MCF 10A (cell line): Measurements from ENCODE around the gene TYW1. TPM values are rescaled to one million over a fixed set of nuclear protein-coding genes. Genes with fewer than 3 reads are reported as not detected.
"Not testable (repeated sequence)": the region's sequence is repeated elsewhere in the genome, so short reads cannot be mapped to it uniquely, and the experiment has no call there.

Source experiments
- BruUV-seq: library from RNA; stranded (reverse); fragments of 400-500 nt; replicated peaks from 2 replicates; lab custom pipeline; 2021; lab: Mats Ljungman, UMichigan
- CTCF ChIA-PET: fragments of 300-600 bp; sonication (Branson Sonifier 250); formaldehyde crosslinking; extraction: SDS; loops from one replicate; lab custom pipeline; 2021; ENCODE audit warnings: antibody characterized with exemption, inconsistent platforms; lab: Yijun Ruan, JAX
- POLR2A ChIA-PET: fragments of 300-600, 350-650 bp; sonication (Branson Sonifier 250); formaldehyde crosslinking; extraction: SDS; loops from one replicate; lab custom pipeline; 2020; ENCODE audit warnings: antibody characterized with exemption, inconsistent platforms; lab: Yijun Ruan, JAX
- DNase-seq: peaks from one replicate; pipeline ENCODE4 v3.0.0-alpha.2; 2018; ENCODE audit not compliant: unreplicated experiment
- H3K27ac Mint-ChIP-seq: one replicate; pipeline ENCODE4 v1.8.0; 2022; ENCODE audit warnings: mild to moderate bottlenecking, low read depth, mixed read lengths; ENCODE audit not compliant: unreplicated experiment
- H3K27me3 Mint-ChIP-seq: one replicate; pipeline ENCODE4 v1.8.0; 2022; ENCODE audit warnings: mixed read lengths; ENCODE audit not compliant: insufficient read depth, unreplicated experiment
- H3K36me3 Mint-ChIP-seq: one replicate; pipeline ENCODE4 v1.8.0; 2022; ENCODE audit warnings: mild to moderate bottlenecking, moderate library complexity, mixed read lengths; ENCODE audit not compliant: insufficient read depth, unreplicated experiment
- H3K4me1 Mint-ChIP-seq: one replicate; pipeline ENCODE4 v1.8.0; 2022; ENCODE audit warnings: mixed read lengths; ENCODE audit not compliant: insufficient read depth, unreplicated experiment
- H3K4me3 Mint-ChIP-seq: one replicate; pipeline ENCODE4 v1.8.0; 2022; ENCODE audit warnings: mild to moderate bottlenecking, moderate library complexity, mixed read lengths; ENCODE audit not compliant: unreplicated experiment
- H3K9me3 Mint-ChIP-seq: one replicate; pipeline ENCODE4 v1.8.0; 2022; ENCODE audit warnings: mixed read lengths; ENCODE audit not compliant: unreplicated experiment
- intact Hi-C: fragments of 100-400 bp; cut with micrococcal nuclease; formaldehyde crosslinking; loops from 2 replicates; pipeline ENCODE4 v1.14.1; 2022
- total RNA-seq: library from RNA; stranded (reverse); gene quantifications from 2 replicates; pipeline ENCODE4 v1.2.3, GENCODE V29; 2022
- TF ChIP-seq, protein P1 (sequence below): fragments of 200-600 bp; IDR thresholded peaks from one replicate; pipeline ENCODE4 v1.8.0; 2022; ENCODE audit warnings: antibody characterized with exemption, mild to moderate bottlenecking; ENCODE audit not compliant: unreplicated experiment

TYW1 gene
- total RNA-seq, 1 experiment from 2014 or later, result 19.2 TPM

DNA sequence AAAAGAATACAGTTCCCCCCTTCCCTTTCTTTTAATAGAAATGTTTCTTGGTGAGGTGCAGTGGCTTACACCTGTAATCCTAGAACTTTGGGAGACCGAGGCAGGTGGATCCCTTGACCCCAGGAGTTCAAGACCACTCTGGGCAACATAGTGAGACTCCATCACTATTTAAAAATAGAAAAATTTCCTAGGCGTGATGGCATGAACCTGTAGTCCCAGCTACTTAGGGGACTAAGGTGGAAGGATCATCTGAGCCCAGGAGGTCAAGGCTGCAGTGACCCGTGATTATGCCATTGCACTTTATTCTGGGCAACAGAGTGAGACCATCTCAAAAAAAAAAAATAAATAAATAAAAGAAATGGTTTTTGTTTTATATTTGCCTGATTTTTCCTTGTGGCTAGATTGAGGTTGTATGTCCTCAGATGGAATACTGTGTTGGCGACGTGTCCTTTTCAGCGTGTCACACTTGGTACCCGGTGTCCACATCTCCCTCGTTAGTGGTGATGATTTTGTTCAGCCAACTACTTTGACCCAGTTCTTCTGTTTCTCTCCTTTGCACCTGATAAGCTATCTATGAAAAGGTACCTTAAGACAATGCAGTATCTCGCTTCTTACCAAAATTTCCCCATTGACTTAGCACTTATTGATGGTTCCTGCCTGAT is 202.4 kb downstream of the TYW1 start:
- H3K27me3 Mint-ChIP-seq, H3K36me3 Mint-ChIP-seq, POLR2A ChIA-PET, H3K9me3 Mint-ChIP-seq, H3K4me3 Mint-ChIP-seq, H3K27ac Mint-ChIP-seq, H3K4me1 Mint-ChIP-seq, intact Hi-C loops, DNase-seq, CTCF ChIA-PET, BruUV-seq: not testable (repeated sequence)

- H3K36me3 Mint-ChIP-seq, intact Hi-C loops, DNase-seq, BruUV-seq, H3K27me3 Mint-ChIP-seq, H3K9me3 Mint-ChIP-seq, H3K4me1 Mint-ChIP-seq, H3K27ac Mint-ChIP-seq, H3K4me3 Mint-ChIP-seq, POLR2A ChIA-PET, CTCF ChIA-PET: not testable (repeated sequence)
Measured at GRCh38 chr7:67205772-67206171, 209.1 kb downstream of the TYW1 start.

DNA sequence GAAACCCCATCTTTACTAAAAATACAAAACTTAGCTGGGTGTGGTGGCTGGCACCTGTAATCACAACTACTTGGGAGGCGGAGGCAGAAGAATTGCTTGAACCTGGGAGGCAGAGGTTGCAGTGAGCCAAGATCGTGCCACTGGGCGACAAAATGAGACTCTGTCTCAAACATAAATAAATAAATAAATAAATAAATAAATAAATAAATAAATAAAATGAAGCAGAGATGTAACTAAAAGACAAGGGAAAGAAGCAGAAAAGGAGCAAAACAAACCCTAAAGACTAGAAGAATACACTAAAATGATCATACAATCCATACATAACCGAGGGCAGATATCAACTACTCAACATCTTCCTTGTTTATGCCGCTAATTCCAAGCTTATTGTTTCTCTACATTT is 209.8 kb downstream of the TYW1 start:
- no peaks in the 10 kb centered on the region for H3K36me3 Mint-ChIP-seq
- intact Hi-C loops, result no loop called here
- CTCF ChIA-PET, result interaction anchor here (0.6 kb wide), 1 partner anchor 685 kb away, joined by 3 read pairs; no protein-coding TSS in a partner anchor
- no peak overlapping the region for H3K4me3 Mint-ChIP-seq
- H3K9me3 Mint-ChIP-seq, result peaks cover 9% of the 10 kb centered on the region
- POLR2A ChIA-PET, result no interaction called here
- H3K27me3 Mint-ChIP-seq, result no peaks in the 10 kb centered on the region
- no TSS peak for BruUV-seq
- H3K27ac Mint-ChIP-seq, result no peak overlapping the region
- no peak for DNase-seq
- H3K4me1 Mint-ChIP-seq, result no peaks in the 10 kb centered on the region
- TF ChIP-seq, protein P1, sequence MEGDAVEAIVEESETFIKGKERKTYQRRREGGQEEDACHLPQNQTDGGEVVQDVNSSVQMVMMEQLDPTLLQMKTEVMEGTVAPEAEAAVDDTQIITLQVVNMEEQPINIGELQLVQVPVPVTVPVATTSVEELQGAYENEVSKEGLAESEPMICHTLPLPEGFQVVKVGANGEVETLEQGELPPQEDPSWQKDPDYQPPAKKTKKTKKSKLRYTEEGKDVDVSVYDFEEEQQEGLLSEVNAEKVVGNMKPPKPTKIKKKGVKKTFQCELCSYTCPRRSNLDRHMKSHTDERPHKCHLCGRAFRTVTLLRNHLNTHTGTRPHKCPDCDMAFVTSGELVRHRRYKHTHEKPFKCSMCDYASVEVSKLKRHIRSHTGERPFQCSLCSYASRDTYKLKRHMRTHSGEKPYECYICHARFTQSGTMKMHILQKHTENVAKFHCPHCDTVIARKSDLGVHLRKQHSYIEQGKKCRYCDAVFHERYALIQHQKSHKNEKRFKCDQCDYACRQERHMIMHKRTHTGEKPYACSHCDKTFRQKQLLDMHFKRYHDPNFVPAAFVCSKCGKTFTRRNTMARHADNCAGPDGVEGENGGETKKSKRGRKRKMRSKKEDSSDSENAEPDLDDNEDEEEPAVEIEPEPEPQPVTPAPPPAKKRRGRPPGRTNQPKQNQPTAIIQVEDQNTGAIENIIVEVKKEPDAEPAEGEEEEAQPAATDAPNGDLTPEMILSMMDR, result no peak

- DNase-seq, POLR2A ChIA-PET, intact Hi-C loops, H3K4me1 Mint-ChIP-seq, BruUV-seq, CTCF ChIA-PET, H3K4me3 Mint-ChIP-seq, H3K27me3 Mint-ChIP-seq, H3K36me3 Mint-ChIP-seq, H3K9me3 Mint-ChIP-seq: not testable (repeated sequence)
- peak overlapping the region; percentile 32 for H3K27ac Mint-ChIP-seq
Measured at GRCh38 chr7:67208656-67209055, 212.0 kb downstream of the TYW1 start.

DNA sequence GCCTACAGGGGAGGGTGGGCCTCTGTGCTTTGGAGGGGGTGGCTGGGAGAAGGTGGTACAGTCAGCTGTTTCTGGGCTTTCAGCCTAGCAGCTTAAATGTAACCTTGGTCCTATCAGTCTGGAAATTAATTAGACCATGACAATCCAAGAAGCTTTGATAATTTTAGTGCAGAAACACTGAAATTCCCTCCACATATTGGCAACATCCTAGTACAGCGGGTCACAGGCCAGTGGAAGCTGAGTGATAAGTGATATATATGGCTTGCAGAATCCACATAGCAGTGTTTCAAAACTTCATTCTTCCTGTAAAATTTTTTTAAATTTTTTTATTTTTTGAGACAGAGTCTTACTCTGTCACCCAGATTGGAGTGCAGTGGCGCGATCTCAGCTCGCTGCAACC is 212.6 kb downstream of the TYW1 start:
- Mint-ChIP-seq H3K9me3 (peaks cover 9% of the 10 kb centered on the region), H3K4me1 (no peaks in the 10 kb centered on the region), H3K36me3 (no peaks in the 10 kb centered on the region), H3K4me3 (no peak overlapping the region), H3K27ac (peak overlapping the region; percentile 32), H3K27me3 (no peaks in the 10 kb centered on the region)
- POLR2A ChIA-PET, result no interaction called here
- intact Hi-C loops, result no loop called here
- TF ChIP-seq, protein P1, result no peak
- CTCF ChIA-PET, result no interaction called here
- no peak for DNase-seq
- BruUV-seq, result no TSS peak
